ENCODE measurements around the gene F3. TPM values are rescaled to one million over a fixed set of nuclear protein-coding genes. Genes with fewer than 3 reads are reported as not detected.

Gene F3
- total and polyA plus RNA-seq, 2 donors (not counting 1 experiment from before 2014, with no cell fraction given), result 0.25 TPM; not detected in 1

DNA sequence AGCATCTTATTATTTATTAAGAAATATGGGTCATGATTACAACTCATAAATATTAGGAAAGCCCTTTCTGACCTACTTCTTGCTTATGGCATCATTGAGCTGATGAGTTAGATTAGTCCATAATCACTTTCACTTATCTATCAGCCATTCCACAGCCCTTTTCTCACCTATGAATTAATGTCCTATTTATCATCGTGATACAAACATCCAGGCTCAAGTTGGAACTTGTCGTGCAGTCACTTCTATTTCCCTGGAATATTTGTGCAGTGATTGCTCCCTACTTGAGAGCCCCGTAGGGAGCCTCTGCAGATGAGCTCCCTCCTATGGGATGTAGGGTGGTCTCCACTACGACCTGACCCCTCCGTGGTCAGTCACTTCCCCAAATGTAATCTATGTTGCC, 8.1 kb upstream of the F3 start:
- H4K20me1 ChIP-seq (ENCODE audit: control insufficient read depth, insufficient read depth, low read length, poor library complexity, severe bottlenecking), result no peaks in the 10 kb centered on the region
- no peak for DNase-seq
- CTCF ChIA-PET, result no interaction called here
- H3K4me1 Mint-ChIP-seq, result no peaks in the 10 kb centered on the region
- no peaks in the 10 kb centered on the region for H3K79me2 ChIP-seq (ENCODE audit: control insufficient read depth, insufficient read depth, low read length)
- no peaks in the 10 kb centered on the region for H3K27me3 ChIP-seq (replicated peaks in 1 of 4; ENCODE audit: control extremely low read depth in 1 of 4, control insufficient read depth in 3 of 4, insufficient read depth in 4 of 4, low read length in 3 of 4)
- H3K9me3 Mint-ChIP-seq (ENCODE audit: insufficient read depth), result no peaks in the 10 kb centered on the region
- H3K9ac ChIP-seq (ENCODE audit: low read length), result no peak overlapping the region
- POLR2A ChIA-PET, result no interaction called here
- H2AFZ ChIP-seq (ENCODE audit: insufficient read depth, low read depth, low read length, poor library complexity, severe bottlenecking), result no peak overlapping the region
- intact Hi-C loops (cut with micrococcal nuclease), result no loop called here
- H3K27me3 Mint-ChIP-seq, result peaks cover 29% of the 10 kb centered on the region
- no peak overlapping the region for H3K27ac ChIP-seq (ENCODE audit: low read length in 2 of 2)
- no peaks in the 10 kb centered on the region for H3K4me1 ChIP-seq (ENCODE audit: control insufficient read depth in 2 of 2, insufficient read depth in 2 of 2, low read length in 2 of 2)
- no CpG with 5 or more reads among the region's 5 CpGs for WGBS (ENCODE audit: insufficient coverage)
- TF ChIP-seq EZH2 (IDR thresholded peaks at IDR 0.05; ENCODE audit: borderline replicate concordance, insufficient read depth, low read depth, low read length, poor library complexity, severe bottlenecking), result no peak
- TF ChIP-seq, protein P1, sequence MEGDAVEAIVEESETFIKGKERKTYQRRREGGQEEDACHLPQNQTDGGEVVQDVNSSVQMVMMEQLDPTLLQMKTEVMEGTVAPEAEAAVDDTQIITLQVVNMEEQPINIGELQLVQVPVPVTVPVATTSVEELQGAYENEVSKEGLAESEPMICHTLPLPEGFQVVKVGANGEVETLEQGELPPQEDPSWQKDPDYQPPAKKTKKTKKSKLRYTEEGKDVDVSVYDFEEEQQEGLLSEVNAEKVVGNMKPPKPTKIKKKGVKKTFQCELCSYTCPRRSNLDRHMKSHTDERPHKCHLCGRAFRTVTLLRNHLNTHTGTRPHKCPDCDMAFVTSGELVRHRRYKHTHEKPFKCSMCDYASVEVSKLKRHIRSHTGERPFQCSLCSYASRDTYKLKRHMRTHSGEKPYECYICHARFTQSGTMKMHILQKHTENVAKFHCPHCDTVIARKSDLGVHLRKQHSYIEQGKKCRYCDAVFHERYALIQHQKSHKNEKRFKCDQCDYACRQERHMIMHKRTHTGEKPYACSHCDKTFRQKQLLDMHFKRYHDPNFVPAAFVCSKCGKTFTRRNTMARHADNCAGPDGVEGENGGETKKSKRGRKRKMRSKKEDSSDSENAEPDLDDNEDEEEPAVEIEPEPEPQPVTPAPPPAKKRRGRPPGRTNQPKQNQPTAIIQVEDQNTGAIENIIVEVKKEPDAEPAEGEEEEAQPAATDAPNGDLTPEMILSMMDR (IDR thresholded peaks at IDR 0.05), result no peak
- no peak overlapping the region for H3K4me3 ChIP-seq (ENCODE audit: control extremely low read depth in 1 of 5, extremely low read depth in 1 of 5, insufficient read depth in 1 of 5, low read depth in 2 of 5, low read length in 4 of 5)
- no peaks in the 10 kb centered on the region for H3K36me3 ChIP-seq (replicated peaks in 1 of 2; ENCODE audit: control extremely low read depth in 1 of 2, control insufficient read depth in 1 of 2, extremely low read depth in 1 of 2, insufficient read depth in 2 of 2, low read length in 1 of 2)
- no peak overlapping the region for H3K4me2 ChIP-seq (replicated peaks; ENCODE audit: low read depth, low read length, poor library complexity, severe bottlenecking)
- no peaks in the 10 kb centered on the region for H3K9me3 ChIP-seq (ENCODE audit: control extremely low read depth in 1 of 3, control insufficient read depth in 2 of 3, insufficient read depth in 1 of 3, low read length in 2 of 3)
- ATAC-seq (ENCODE audit: low read depth), result no peak
- no peak overlapping the region for H3K27ac Mint-ChIP-seq
- H3K4me3 Mint-ChIP-seq, result no peak overlapping the region

DNA sequence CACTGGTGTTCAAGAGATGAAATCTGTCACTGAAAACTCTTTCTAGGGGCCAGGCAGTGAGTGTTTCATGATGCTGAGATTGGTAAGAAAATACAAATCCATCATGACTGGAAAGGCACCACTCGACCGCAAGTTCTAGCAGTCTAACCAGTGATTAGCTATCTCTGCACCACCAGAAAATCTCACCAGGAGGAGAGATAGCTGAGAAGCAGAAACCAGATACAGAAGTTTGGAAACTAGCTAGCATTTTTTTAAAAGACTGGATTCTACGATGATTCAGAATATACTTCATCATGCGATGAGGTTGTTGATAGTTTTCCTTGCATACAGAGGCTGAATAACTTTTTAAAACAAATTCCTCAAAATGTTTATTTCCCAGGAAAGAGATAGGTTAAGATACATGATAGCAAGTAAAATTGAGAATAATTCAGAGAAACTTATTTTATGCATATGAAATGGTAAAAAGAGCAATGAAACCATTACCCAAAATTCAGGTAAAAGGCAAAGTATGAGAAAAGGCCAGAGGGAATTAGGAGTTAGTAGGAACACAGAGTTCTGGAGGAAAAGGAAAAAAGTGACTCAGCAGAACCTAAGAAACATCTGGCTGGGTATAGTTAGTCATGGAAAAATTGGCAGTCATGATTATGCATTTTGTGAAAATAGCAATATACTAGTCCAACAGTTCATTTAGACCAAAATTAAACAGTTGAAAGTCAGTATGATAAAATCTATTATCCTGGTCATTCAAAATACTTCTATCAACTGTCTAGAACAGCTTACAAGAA, 3.3 kb upstream of the F3 start:
- WGBS (ENCODE audit: insufficient coverage), result no CpG with 5 or more reads among the region's 4 CpGs
- intact Hi-C loops (cut with micrococcal nuclease), result no loop called here
- Mint-ChIP-seq H3K9me3 (ENCODE audit: insufficient read depth) (no peaks in the 10 kb centered on the region), H3K27me3 (peaks cover 48% of the 10 kb centered on the region), H3K27ac (no peak overlapping the region), H3K4me1 (peaks cover 16% of the 10 kb centered on the region), H3K4me3 (no peak overlapping the region)
- Histone ChIP-seq H3K27me3 (replicated peaks in 1 of 4; ENCODE audit: control extremely low read depth in 1 of 4, control insufficient read depth in 3 of 4, insufficient read depth in 4 of 4, low read length in 3 of 4) (peaks cover 0 to 24% (median 14%) of the 10 kb centered on the region in 4 experiments), H3K9ac (ENCODE audit: low read length) (no peak overlapping the region), H3K9me3 (ENCODE audit: control extremely low read depth in 1 of 3, control insufficient read depth in 2 of 3, insufficient read depth in 1 of 3, low read length in 2 of 3) (peaks cover 0 to 14% (median 0%) of the 10 kb centered on the region in 3 donors), H3K4me1 (ENCODE audit: control insufficient read depth in 2 of 2, insufficient read depth in 2 of 2, low read length in 2 of 2) (peaks cover 17% of the 10 kb centered on the region in 2 donors), H3K36me3 (replicated peaks in 1 of 2; ENCODE audit: control extremely low read depth in 1 of 2, control insufficient read depth in 1 of 2, extremely low read depth in 1 of 2, insufficient read depth in 2 of 2, low read length in 1 of 2) (no peaks in the 10 kb centered on the region), H2AFZ (ENCODE audit: insufficient read depth, low read depth, low read length, poor library complexity, severe bottlenecking) (no peak overlapping the region), H3K79me2 (ENCODE audit: control insufficient read depth, insufficient read depth, low read length) (no peaks in the 10 kb centered on the region), H3K4me3 (ENCODE audit: control extremely low read depth in 1 of 5, extremely low read depth in 1 of 5, insufficient read depth in 1 of 5, low read depth in 2 of 5, low read length in 4 of 5) (no peak overlapping the region), H4K20me1 (ENCODE audit: control insufficient read depth, insufficient read depth, low read length, poor library complexity, severe bottlenecking) (no peaks in the 10 kb centered on the region), H3K27ac (ENCODE audit: low read length in 2 of 2) (no peak overlapping the region), H3K4me2 (replicated peaks; ENCODE audit: low read depth, low read length, poor library complexity, severe bottlenecking) (no peak overlapping the region)
- DNase-seq, result no peak
- CTCF ChIA-PET, result no interaction called here
- no peak for ATAC-seq (ENCODE audit: low read depth)
- POLR2A ChIA-PET, result no interaction called here
- no peak for TF ChIP-seq EZH2 (IDR thresholded peaks at IDR 0.05; ENCODE audit: borderline replicate concordance, insufficient read depth, low read depth, low read length, poor library complexity, severe bottlenecking)
- TF ChIP-seq, protein P1 (IDR thresholded peaks at IDR 0.05), result no peak

Measured in B cell (primary cell).